AG09319 (cell line): ENCODE data around the gene HNF4A.

Experiments used
- DNase-seq: peaks from one replicate; pipeline ENCODE4 v3.0.0-alpha.2; 2010; ENCODE audit warnings: low read depth; ENCODE audit errors: extremely low read depth
- TF ChIP-seq, protein P1 (sequence below): IDR thresholded peaks from 2 replicates; pipeline ENCODE4 v1.5.1; 2011; ENCODE audit warnings: low read depth, mild to moderate bottlenecking, inconsistent platforms, low read length, moderate library complexity

The HNF4A gene

DNA sequence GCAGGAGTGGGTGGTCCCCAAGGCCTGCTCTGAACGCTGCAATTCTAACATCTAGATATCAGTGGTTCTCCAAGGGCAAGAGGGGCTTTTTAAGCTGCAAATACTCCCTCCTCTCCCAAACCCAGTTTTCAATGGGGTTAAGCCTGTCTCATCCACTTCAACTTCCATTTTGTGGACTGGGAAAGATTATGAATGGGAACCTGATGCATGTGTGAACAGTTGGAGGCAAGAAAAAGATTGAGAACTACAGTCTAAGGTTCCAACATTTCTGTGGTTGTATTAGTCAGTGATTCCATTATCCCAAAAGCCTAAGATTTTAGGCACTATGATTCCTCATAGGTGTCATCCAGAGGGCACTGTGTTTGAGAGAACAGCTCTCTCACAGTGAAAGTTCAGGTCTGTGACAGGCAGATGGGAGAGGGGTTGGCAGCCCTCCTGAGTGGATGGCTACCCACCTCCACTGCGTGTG, 53.7 kb downstream of the HNF4A start:
- no peak for DNase-seq
- TF ChIP-seq, protein P1, sequence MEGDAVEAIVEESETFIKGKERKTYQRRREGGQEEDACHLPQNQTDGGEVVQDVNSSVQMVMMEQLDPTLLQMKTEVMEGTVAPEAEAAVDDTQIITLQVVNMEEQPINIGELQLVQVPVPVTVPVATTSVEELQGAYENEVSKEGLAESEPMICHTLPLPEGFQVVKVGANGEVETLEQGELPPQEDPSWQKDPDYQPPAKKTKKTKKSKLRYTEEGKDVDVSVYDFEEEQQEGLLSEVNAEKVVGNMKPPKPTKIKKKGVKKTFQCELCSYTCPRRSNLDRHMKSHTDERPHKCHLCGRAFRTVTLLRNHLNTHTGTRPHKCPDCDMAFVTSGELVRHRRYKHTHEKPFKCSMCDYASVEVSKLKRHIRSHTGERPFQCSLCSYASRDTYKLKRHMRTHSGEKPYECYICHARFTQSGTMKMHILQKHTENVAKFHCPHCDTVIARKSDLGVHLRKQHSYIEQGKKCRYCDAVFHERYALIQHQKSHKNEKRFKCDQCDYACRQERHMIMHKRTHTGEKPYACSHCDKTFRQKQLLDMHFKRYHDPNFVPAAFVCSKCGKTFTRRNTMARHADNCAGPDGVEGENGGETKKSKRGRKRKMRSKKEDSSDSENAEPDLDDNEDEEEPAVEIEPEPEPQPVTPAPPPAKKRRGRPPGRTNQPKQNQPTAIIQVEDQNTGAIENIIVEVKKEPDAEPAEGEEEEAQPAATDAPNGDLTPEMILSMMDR, result no peak

- TF ChIP-seq, protein P1, result no peak
- no peak for DNase-seq
Observed at GRCh38 chr20:44410583-44411019, 55.1 kb downstream of the HNF4A start.

DNA sequence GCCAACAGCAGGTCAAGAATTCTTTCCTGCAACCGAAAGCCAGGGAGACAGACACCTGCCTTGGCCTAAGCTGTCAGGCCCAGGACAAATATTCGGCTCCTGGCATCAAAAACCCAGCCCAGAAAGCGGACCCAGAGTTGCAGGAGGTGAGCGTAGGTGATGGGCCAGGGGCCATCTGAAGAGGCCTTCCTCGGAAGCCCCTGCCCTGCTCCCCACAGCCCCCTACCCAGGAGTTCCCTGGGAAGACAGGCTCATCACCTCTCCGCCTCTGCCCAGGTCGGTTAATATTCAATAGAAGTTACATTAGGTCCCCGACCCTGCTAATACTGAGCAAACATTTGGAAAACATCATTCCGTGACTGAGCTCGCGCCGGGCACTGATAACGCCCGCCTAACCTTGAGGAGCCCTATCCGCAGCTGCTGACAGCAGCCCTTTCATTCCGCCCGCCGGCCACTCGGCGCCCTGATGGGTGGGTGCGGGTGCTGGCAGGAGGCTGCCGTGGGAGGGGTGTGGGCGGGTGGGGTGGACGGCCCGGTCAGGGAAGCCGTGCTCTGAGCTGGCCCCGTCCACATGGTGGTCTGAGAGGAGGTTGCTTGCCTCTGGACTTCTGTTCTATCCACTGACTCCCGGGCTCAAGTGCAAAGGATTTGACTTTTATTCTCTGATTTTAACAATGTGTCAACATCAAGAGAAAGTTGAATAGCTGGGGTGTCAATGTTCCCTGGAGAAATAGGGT, 55.7 kb downstream of the HNF4A start:
- TF ChIP-seq, protein P1, result no peak
- no peak for DNase-seq

DNA sequence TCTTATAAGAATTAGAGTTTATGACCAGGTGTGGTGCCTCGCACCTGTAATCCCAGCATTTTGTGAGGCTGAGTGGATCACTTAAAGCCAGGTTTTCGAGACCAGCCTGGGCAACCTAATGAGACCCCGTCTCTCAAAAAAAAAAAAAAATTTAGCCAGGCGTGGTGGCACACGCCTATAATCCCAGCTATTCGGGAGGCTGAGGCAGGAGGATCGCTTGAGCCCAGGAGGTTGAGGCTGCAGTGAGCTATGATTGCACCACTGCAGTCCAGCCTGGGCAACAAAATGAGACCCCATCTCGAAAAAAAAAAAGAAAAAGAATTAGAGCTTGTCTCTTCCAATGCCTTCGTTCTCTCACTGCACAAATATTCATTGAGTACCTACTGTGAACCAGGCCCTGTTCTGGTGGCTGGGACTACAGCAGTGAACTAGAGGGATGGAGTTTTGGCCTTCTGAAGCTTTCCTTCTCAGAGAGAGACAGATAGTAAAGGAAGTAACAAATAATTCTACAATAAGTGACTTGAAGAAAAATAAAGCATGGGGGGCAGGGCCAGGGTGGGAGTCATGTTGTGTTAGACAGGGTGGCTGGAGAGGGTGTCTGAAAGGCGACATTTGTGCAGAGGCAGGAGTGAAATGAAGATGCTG, 56.4 kb downstream of the HNF4A start:
- DNase-seq, result no peak
- TF ChIP-seq, protein P1, result no peak

DNA sequence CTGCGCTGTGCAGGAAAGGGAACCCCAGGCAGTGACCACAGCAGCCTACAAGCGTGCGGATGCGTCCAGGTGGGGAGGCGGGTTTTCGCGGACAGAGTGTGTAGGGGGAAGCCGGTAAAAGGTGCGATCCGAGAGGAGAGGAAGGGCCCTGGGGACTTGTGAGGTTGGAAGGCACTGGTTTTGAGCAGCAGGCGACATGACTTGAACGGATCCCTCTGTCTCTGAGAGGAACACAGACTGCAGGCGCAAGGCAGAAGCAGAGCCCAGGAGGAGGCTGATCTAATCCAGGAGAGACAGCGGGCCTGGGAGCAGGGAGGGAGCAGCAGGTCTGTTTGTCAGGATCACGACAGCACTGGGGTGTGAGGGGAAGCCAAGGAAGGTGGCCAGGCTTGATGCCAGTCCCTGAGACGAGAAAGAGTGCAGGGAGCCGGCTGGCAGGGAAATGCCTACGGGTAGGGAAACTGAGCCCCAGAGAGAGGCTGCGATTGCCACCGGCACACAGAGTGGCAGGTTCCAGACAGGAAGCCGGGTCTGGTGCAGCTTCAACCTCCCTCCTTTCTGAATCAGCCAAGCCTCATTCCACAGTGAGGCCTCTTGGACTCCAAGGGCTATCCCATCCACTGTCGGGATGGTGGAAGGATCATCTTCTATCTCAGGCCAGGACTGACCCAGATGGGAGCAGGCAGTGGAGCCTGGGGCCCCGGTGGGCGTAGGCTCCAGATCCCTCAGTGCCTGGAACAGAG, 57.1 kb downstream of the HNF4A start:
- DNase-seq, result no peak
- TF ChIP-seq, protein P1, result no peak

- TF ChIP-seq, protein P1, result no peak
- no peak for DNase-seq
Observed at GRCh38 chr20:44413575-44414345, 58.3 kb downstream of the HNF4A start.
